ENCODE measurements around the gene PRADC1.
"Not testable (repeated sequence)": the region's sequence is repeated elsewhere in the genome, so short reads cannot be mapped to it uniquely, and the experiment has no call there.

PRADC1 gene

DNA sequence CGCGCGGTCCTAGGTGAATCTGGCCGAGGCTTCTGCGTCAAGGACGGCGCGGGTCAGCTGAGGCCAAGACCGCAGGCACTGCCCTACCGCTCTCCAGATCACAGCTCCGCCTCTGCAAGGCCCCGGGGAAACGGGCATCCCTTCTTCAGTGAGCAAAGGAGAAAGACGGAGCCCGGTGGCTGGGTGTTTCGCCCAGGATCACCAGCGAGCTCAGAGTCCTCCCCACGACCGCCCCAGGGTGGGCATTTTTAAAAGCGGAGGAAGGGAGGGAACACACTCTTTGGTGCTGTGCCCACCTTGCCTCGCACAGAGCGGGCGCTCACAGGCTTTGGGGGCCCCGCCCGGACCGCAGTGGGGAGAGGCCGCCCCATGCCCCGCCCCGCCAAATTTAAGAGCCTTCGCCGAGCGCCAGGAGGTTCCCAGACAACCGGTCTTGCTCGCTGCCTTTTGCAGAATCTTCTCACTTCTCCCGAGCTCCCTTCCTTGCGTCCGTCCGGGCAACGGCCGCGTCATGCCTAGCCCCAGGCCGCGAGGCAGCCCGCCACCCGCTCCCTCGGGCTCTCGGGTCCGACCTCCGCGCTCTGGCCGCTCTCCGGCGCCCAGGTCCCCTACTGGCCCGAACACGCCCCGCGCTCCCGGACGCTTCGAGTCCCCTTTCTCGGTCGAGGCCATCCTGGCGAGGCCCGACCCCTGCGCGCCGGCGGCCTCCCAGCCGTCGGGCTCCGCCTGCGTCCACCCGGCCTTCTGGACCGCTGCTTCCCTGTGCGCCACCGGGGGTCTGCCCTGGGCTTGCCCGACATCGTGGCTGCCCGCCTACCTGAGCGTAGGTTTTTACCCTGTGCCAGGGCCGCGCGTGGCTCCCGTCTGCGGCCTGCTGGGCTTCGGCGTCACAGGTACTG lies 30.6 kb downstream of the PRADC1 start, which contains the start of gene NOTO:
TSS of gene NOTO (plus strand) at position 419 of the 899 bp plus-strand sequence. CDS start at position 512, 93 bp downstream.
- no peak for DNase-seq (ENCODE audit: low read depth in 2 of 2)

DNA sequence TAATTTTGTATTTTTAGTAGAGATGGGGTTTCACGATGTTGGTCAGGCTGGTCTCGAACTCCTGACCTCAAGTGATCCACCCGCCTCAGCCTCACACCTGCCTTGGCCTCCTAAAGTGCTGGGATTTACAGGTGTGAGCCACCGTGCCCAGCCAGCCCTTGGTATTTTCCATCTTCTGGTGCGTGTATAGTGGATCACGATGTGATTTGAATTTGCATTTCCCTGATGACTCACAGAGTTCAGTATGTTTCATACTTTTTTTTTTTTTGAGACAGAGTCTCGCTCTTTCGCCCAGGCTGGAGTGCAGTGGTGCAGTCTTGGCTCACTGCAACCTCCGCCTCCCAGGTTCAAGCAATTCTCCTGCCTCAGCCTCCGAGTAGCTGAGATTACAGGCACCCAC lies 32.8 kb downstream of the PRADC1 start:
- not testable (repeated sequence) for DNase-seq (ENCODE audit: low read depth in 2 of 2)

DNA sequence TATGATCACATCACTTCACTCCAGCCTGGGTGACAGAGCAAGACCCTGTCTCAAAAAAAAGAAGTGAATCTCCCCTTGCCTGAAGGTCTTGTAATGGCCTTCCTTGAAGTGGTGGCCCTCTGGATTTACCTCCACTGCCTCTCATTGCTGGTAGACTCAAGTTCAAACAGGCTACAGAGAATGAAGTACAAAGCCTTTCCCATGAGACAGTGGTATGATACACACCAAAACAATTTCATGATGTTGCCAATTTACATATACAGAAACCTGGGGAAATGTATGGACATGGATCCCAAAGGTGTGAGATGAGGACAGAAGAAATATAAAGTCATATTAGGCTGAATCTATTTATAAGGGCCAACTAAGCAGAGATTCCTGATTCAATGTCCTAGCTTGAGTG lies 35.5 kb downstream of the PRADC1 start:
- DNase-seq (ENCODE audit: low read depth in 2 of 2) = no peak

DNA sequence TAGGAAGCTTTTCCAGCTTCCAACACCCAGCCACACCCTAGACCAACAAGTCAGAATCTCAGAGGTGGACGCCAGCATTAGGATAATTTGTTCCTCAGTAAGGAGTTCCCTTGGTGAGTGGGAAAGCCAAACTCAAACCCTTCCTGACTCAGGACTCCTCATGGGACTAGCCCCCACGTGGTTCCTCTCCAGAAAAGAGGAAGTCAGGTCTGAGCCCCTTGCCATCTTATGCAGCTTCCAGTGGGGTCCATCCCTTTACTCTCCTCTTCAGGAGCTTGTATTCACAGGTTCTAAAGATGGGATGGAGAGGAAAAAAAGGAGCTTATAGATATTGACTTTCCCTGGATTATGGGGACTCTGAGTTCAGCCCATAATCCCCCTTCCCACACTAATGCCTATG lies 45.5 kb downstream of the PRADC1 start:
- no peak for DNase-seq (ENCODE audit: low read depth in 2 of 2)

DNA sequence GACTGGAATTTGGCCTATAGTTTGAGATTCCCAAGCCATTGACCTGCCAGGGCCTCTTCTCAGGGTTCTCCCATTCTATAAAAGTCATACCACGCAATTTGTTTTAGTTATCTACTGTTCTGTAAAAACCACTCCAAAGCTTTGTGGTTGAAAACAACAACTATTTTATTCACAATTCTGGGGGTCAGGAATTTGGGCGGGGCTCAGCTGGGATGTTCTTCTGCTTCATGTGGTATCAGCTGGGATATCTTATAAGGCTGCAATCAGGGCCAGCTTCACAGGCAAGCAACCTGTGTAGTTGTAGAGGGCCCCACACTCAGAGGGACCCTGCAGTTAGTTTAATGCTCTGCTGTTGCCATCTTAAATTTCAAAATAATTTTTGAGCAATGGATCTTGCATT lies 47.1 kb downstream of the PRADC1 start:
- DNase-seq (ENCODE audit: low read depth in 2 of 2) = no peak
